K562 (cell line): ENCODE measurements around the gene SDF4. TPM values are rescaled to one million over a fixed set of nuclear protein-coding genes. Genes with fewer than 3 reads are reported as not detected.

Source experiments
- ATAC-seq: fragments of 200-7000 bp; cut with Tn5 transposase; 3 replicates; pipeline ENCODE4 v1.9.1; 2020; ENCODE audit warnings: moderate library complexity
- BruUV-seq: library from RNA; stranded (reverse); fragments of 400-500 nt; replicated peaks from 2 replicates; lab custom pipeline; 2021; lab: Mats Ljungman, UMichigan
- CTCF ChIA-PET: fragments of 300-600 bp; formaldehyde crosslinking; extraction: SDS; loops from one replicate; lab custom pipeline; 2021; ENCODE audit warnings: low intra/inter-chr PET ratio; lab: Yijun Ruan, JAX
- POLR2A ChIA-PET: fragments of 300-600, 350-650 bp; sonication (Branson Sonifier 250); formaldehyde crosslinking; extraction: SDS; loops from one replicate; lab custom pipeline; 2021; ENCODE audit warnings: antibody characterized with exemption, inconsistent platforms; lab: Yijun Ruan, JAX
- DNase-seq, 4 experiments: peaks; one replicate each; pipeline versions ENCODE4 v3.0.0 to v3.0.0-alpha.2; 2011 to 2018; ENCODE audit warnings: low spot score in 3 of 4, mixed read lengths in 3 of 4; ENCODE audit errors: extremely low read depth in 1 of 4
- FAIRE-seq: peaks from 2 replicates; lab custom pipeline; 2011; peaks lifted over from hg19 to GRCh38; lab: Jason Lieb, UNC
- H2AFZ ChIP-seq: 2 replicates; pipeline ENCODE4 v1.6.0; 2011; ENCODE audit warnings: low read depth, low read length, control low read depth, inconsistent platforms
- H3K27ac ChIP-seq: fragments of 200-600 bp; 3 replicates; pipeline ENCODE4 v1.8.0; 2011; ENCODE audit warnings: low read depth, mild to moderate bottlenecking, control low read depth, inconsistent platforms, low read length, moderate library complexity, mixed read lengths; ENCODE audit errors: extremely low read depth
- H3K27me3 ChIP-seq, 2 experiments: fragments of 300-600 bp in 1 of 2; 2 replicates in 1 of 2; 3 replicates in 1 of 2; pipeline versions ENCODE4 v1.6.0 to v1.8.0; 2011; ENCODE audit warnings: inconsistent platforms in 2 of 2, low read length in 2 of 2, mild to moderate bottlenecking in 1 of 2, mixed read lengths in 1 of 2, moderate library complexity in 1 of 2; ENCODE audit not compliant: control insufficient read depth in 2 of 2, insufficient read depth in 2 of 2
- H3K36me3 ChIP-seq: fragments of 300-600 bp; 3 replicates; pipeline ENCODE4 v1.8.0; 2011; ENCODE audit warnings: mild to moderate bottlenecking, low read length, inconsistent platforms; ENCODE audit not compliant: control insufficient read depth, insufficient read depth
- H3K4me1 ChIP-seq, 2 experiments: fragments of 200-600 bp in 1 of 2; replicated peaks in 1 of 2; 2 replicates in 1 of 2; 3 replicates in 1 of 2; pipeline versions ENCODE4 v1.5.1 to v1.8.0; 2011; ENCODE audit warnings: inconsistent platforms in 2 of 2, low read length in 2 of 2, mild to moderate bottlenecking in 1 of 2, mixed read lengths in 1 of 2, moderate library complexity in 1 of 2; ENCODE audit not compliant: control insufficient read depth in 2 of 2, insufficient read depth in 2 of 2
- H3K4me2 ChIP-seq: 2 replicates; pipeline ENCODE4 v1.6.1; 2011; ENCODE audit warnings: low read length, control low read depth, inconsistent platforms, mixed read lengths; ENCODE audit not compliant: insufficient read depth
- H3K4me3 ChIP-seq: fragments of 200-600 bp; sonication (generic), shearing (Covaris generic); 2 replicates; pipeline ENCODE4 v1.5.1; 2016; ENCODE audit warnings: control low read depth, inconsistent platforms
- H3K79me2 ChIP-seq: fragments of 200-600 bp; 3 replicates; pipeline ENCODE4 v1.8.0; 2011; ENCODE audit warnings: low read length, inconsistent platforms; ENCODE audit not compliant: control insufficient read depth, insufficient read depth
- H3K9ac ChIP-seq, 2 experiments: 2 replicates each; pipeline versions ENCODE4 v1.6.0 to v1.6.1; 2011; ENCODE audit warnings: low read depth in 2 of 2, low read length in 2 of 2, control low read depth in 1 of 2, inconsistent platforms in 1 of 2, mild to moderate bottlenecking in 1 of 2, mixed read lengths in 1 of 2; ENCODE audit not compliant: insufficient read depth in 1 of 2
- H3K9me1 ChIP-seq: one replicate; pipeline ENCODE4 v1.6.0; 2011; ENCODE audit warnings: inconsistent platforms, mild to moderate bottlenecking, low read length, moderate library complexity; ENCODE audit not compliant: control insufficient read depth, insufficient read depth
- H3K9me3 ChIP-seq: replicated peaks from 2 replicates; pipeline ENCODE4 v1.5.1; 2011; ENCODE audit warnings: low read depth, low read length, inconsistent platforms; ENCODE audit not compliant: control insufficient read depth, insufficient read depth
- H4K20me1 ChIP-seq: replicated peaks from 2 replicates; pipeline ENCODE4 v1.6.1; 2011; ENCODE audit warnings: low read length, inconsistent platforms, mixed read lengths; ENCODE audit not compliant: control insufficient read depth, insufficient read depth
- CBFB ChIP-seq: sonication (generic); formaldehyde crosslinking; IDR thresholded peaks from 2 replicates; pipeline ENCODE4 v1.4.0; 2020; ENCODE audit warnings: mild to moderate bottlenecking, missing genetic modification reagents
- HNRNPLL ChIP-seq: fragments of 200-400 bp; formaldehyde crosslinking; IDR thresholded peaks from 2 replicates; pipeline ENCODE4 v1.6.1; 2017; ENCODE audit warnings: low read length, low read depth, mild to moderate bottlenecking; ENCODE audit not compliant: poor library complexity, severe bottlenecking
- LARP7 ChIP-seq: fragments of 450-650 bp; IDR thresholded peaks from 2 replicates; pipeline ENCODE4 v1.6.1; 2016
- POLR2G ChIP-seq: fragments of 200-400 bp; formaldehyde crosslinking; IDR thresholded peaks from 2 replicates; pipeline ENCODE4 v1.6.1; 2017; ENCODE audit warnings: low read depth, mild to moderate bottlenecking, antibody characterized with exemption, low read length, moderate library complexity
- RBM22 ChIP-seq: fragments of 200-400 bp; formaldehyde crosslinking; IDR thresholded peaks from 2 replicates; pipeline ENCODE4 v1.6.1; 2018; ENCODE audit warnings: low read length, low read depth; ENCODE audit not compliant: poor library complexity, severe bottlenecking
- SMARCA4 ChIP-seq: fragments of 450-650 bp; IDR thresholded peaks from 2 replicates; pipeline ENCODE4 v1.6.1; 2016
- ZFX ChIP-seq: sonication (generic); formaldehyde crosslinking; IDR thresholded peaks from 2 replicates; pipeline ENCODE4 v1.8.0; 2022; ENCODE audit warnings: mild to moderate bottlenecking, missing genetic modification reagents, moderate library complexity
- WGBS: fragments of 100-300 bp; shearing (Covaris generic); methylation state at CpG from one replicate; pipeline ENCODE4 v1.1.6; 2016; ENCODE audit warnings: low coverage, mixed read lengths; ENCODE audit not compliant: insufficient coverage; ENCODE audit errors: missing lambda C conversion rate; 5-methylcytosine and 5-hydroxymethylcytosine counted together
- in situ Hi-C: fragments of 300-500 bp; cut with MboI; formaldehyde crosslinking; loops from 4 replicates; pipeline ENCODE4 v1.15.0; 2018; ENCODE audit warnings: inconsistent platforms, mixed read lengths
- intact Hi-C: fragments of 100-400 bp; cut with micrococcal nuclease; formaldehyde crosslinking; loops from 2 replicates; pipeline ENCODE4 v1.14.2; 2022
- polyA plus RNA-seq, 8 experiments: library from polyadenylated mRNA; depleted of rRNA in 4 of 8; stranded (reverse) in 5 of 8; unstranded in 3 of 8; fragments of >200 nt; fragmentation: Nextera tagmentation in 2 of 8; fragmentation: Illumina TruSeq in 1 of 8; extraction: Ambion mirVana in 2 of 8; extraction: Trizol in 1 of 8; gene quantifications; 2 replicates each; pipeline versions ENCODE4 v1.2.1 to v1.2.3, GENCODE V29; 2011 to 2014; ENCODE audit warnings: inconsistent platforms in 1 of 8, missing spikeins in 1 of 8
- total RNA-seq, 7 experiments: library from RNA; depleted of rRNA in 6 of 7; stranded (reverse); fragments of >200 nt in 6 of 7; fragmentation: Illumina TruSeq in 2 of 7; extraction: Trizol in 2 of 7; gene quantifications; 2 replicates each; pipeline versions ENCODE4 v1.2.1 to v1.2.3, GENCODE V29; 2011 to 2021; ENCODE audit warnings: low replicate concordance in 1 of 7

Gene SDF4
- total and polyA plus RNA-seq, 9 of the 15 experiments (the other 6 are each of a cell fraction or from before 2014, with no cell fraction given): 0.35 to 160 (median 65.2) TPM

DNA sequence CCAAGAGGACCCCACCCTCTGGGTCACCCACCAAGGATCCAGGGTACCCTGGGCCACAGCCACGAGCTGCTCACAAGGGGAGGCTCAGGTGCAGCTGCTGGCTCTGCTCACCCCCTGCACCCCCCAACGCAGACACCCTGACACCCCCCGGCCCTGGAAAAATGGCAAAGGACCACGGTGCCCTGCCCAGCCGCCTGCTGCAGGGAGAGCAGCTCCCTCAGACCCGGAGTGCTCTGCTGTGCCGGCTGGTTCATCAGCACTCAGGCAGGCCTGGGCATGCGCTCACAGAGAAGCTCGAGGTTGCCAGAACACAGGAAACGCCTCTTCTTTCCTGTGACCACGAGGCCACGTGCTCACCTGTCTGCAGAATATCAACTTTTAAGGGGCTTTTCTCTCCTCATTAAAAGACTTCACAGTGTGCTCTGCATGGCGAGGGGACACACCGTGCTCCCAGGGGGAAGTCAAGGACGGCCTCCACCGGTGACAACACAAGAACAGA, 19.0 kb upstream of the SDF4 start:
- peaks cover 0 to 51% of the 10 kb centered on the region in 2 experiments; a peak in 3 of 5 replicates for H3K4me1 ChIP-seq
- WGBS: 86% methylated on average over 16 of the region's 16 CpGs
- no peak for FAIRE-seq
- no peak for DNase-seq
- TF ChIP-seq SMARCA4: no peak
- TF ChIP-seq RBM22: peak; percentile 36
- TF ChIP-seq LARP7: no peak
- peak; percentile 60; the same call in 1 of the 2 replicates for TF ChIP-seq POLR2G
- no peak for TF ChIP-seq HNRNPLL
- peak; percentile 42; the same call in 1 of the 2 replicates for TF ChIP-seq CBFB (CRISPR knock-in tag)
- peak; percentile 33; the same call in 1 of the 2 replicates for TF ChIP-seq ZFX (CRISPR knock-in tag)
- TF ChIP-seq, all 486 proteins: peak for 4
- Histone ChIP-seq H3K36me3 (peaks cover 40% of the 10 kb centered on the region; the same call in 2 of the 3 replicates), H3K9me3 (no peaks in the 10 kb centered on the region), H3K79me2 (no peaks in the 10 kb centered on the region), H3K9ac (peak overlapping the region in 1 of 2 experiments; percentile 81; a peak in 2 of 4 replicates), H4K20me1 (no peaks in the 10 kb centered on the region), H3K27me3 (no peaks in the 10 kb centered on the region), H3K9me1 (no peaks in the 10 kb centered on the region), H3K4me3 (no peak overlapping the region), H3K27ac (no peak overlapping the region), H3K4me2 (no peak overlapping the region), H2AFZ (no peak overlapping the region)
- no TSS peak for BruUV-seq
- intact Hi-C loops: loop anchor here (5.0 kb wide), 1 partner anchor 129 kb away; no protein-coding TSS in a partner anchor
- CTCF ChIA-PET: interaction anchor here (1.5 kb wide), 1 partner anchor 129 kb away, joined by 12 read pairs; no protein-coding TSS in a partner anchor
- in situ Hi-C loops: no loop called here
- POLR2A ChIA-PET: interaction anchor here (1.0 kb wide), 1 partner anchor 19 kb away, joined by 4 read pairs; the partner anchor contains the start of genes B3GALT6 and SDF4
- ATAC-seq: peak; percentile 20
